ENCODE results near the gene DNAJC17. TPM values are rescaled to one million over a fixed set of nuclear protein-coding genes. Genes with fewer than 3 reads are reported as not detected.

Gene DNAJC17
- total RNA-seq, 1 donor from 2014 or later: 21.1 TPM

DNA sequence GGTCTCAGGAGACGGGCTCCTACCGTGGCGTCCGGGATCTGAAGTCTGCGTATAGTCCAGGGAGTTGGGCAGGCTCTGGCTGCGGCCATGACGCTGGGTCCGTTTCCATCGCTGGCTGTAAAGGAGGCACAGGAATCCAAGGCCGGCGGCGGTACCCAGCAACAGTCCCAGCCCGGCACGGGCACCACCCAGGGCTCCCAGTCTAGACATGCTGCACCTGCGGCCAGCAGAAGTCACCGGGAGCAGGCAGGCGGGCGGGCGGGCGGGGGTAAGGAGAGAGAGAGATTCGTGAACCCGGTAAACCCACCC, 52.7 kb downstream of the DNAJC17 start:
- DNase-seq (ENCODE audit: low read depth): peak; percentile 29
- Histone ChIP-seq H3K4me3 (ENCODE audit: low read depth, low read length) (peak overlapping the region; percentile 74), H3K36me3 (ENCODE audit: control insufficient read depth, insufficient read depth, low read length) (peaks cover 11% of the 10 kb centered on the region), H3K27me3 (ENCODE audit: control insufficient read depth, insufficient read depth, low read length) (no peaks in the 10 kb centered on the region)
- no peak for FAIRE-seq
- TF ChIP-seq, protein P1, sequence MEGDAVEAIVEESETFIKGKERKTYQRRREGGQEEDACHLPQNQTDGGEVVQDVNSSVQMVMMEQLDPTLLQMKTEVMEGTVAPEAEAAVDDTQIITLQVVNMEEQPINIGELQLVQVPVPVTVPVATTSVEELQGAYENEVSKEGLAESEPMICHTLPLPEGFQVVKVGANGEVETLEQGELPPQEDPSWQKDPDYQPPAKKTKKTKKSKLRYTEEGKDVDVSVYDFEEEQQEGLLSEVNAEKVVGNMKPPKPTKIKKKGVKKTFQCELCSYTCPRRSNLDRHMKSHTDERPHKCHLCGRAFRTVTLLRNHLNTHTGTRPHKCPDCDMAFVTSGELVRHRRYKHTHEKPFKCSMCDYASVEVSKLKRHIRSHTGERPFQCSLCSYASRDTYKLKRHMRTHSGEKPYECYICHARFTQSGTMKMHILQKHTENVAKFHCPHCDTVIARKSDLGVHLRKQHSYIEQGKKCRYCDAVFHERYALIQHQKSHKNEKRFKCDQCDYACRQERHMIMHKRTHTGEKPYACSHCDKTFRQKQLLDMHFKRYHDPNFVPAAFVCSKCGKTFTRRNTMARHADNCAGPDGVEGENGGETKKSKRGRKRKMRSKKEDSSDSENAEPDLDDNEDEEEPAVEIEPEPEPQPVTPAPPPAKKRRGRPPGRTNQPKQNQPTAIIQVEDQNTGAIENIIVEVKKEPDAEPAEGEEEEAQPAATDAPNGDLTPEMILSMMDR (IDR thresholded peaks at IDR 0.05; ENCODE audit: insufficient read depth, low read length, severe bottlenecking): no peak

GRCh38 chr15:40751745-40752144, 55.5 kb downstream of the DNAJC17 start:
- Histone ChIP-seq H3K27me3 (ENCODE audit: control insufficient read depth, insufficient read depth, low read length) (no peaks in the 10 kb centered on the region), H3K4me3 (ENCODE audit: low read depth, low read length) (no peak overlapping the region), H3K36me3 (ENCODE audit: control insufficient read depth, insufficient read depth, low read length) (peaks cover 13% of the 10 kb centered on the region)
- no peak for DNase-seq (ENCODE audit: low read depth)
- FAIRE-seq: no peak
- TF ChIP-seq, protein P1 (IDR thresholded peaks at IDR 0.05; ENCODE audit: insufficient read depth, low read length, severe bottlenecking): no peak

DNA sequence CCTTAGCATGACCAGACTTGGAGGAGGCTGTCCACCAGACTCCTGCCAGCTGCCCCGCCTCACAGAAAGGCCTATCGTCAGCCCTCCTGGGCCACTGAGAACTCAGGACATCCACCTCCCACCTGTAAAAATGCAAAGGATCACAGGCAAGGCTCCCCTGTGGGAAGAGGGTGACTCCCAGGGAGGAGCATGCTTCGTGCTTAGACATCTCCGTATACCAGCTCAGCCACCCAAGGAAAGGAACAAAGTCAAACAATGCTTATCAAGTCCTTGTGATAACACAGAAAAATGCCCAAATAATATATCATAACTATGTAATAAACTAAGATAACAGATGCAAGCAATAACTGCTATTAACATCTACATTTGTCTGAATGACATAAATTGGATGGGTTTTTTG, 56.4 kb downstream of the DNAJC17 start:
- H3K27me3 ChIP-seq (ENCODE audit: control insufficient read depth, insufficient read depth, low read length): no peaks in the 10 kb centered on the region
- DNase-seq (ENCODE audit: low read depth) (no peak), FAIRE-seq (no peak)
- TF ChIP-seq, protein P1 (IDR thresholded peaks at IDR 0.05; ENCODE audit: insufficient read depth, low read length, severe bottlenecking): no peak
- H3K4me3 ChIP-seq (ENCODE audit: low read depth, low read length): no peak overlapping the region
- peaks cover 13% of the 10 kb centered on the region for H3K36me3 ChIP-seq (ENCODE audit: control insufficient read depth, insufficient read depth, low read length)

- Histone ChIP-seq H3K27me3 (ENCODE audit: control insufficient read depth, insufficient read depth, low read length) (no peaks in the 10 kb centered on the region), H3K4me3 (ENCODE audit: low read depth, low read length) (no peak overlapping the region), H3K36me3 (ENCODE audit: control insufficient read depth, insufficient read depth, low read length) (peaks cover 15% of the 10 kb centered on the region)
- DNase-seq (ENCODE audit: low read depth) (no peak), FAIRE-seq (no peak)
- TF ChIP-seq, protein P1 (IDR thresholded peaks at IDR 0.05; ENCODE audit: insufficient read depth, low read length, severe bottlenecking): no peak
Measured at GRCh38 chr15:40749151-40749630, 58.1 kb downstream of the DNAJC17 start.

GRCh38 chr15:40747685-40748631, 59.3 kb downstream of the DNAJC17 start:
- no peak for DNase-seq (ENCODE audit: low read depth)
- TF ChIP-seq, protein P1 (IDR thresholded peaks at IDR 0.05; ENCODE audit: insufficient read depth, low read length, severe bottlenecking): no peak
- Histone ChIP-seq H3K36me3 (ENCODE audit: control insufficient read depth, insufficient read depth, low read length) (peaks cover 18% of the 10 kb centered on the region), H3K4me3 (ENCODE audit: low read depth, low read length) (no peak overlapping the region), H3K27me3 (ENCODE audit: control insufficient read depth, insufficient read depth, low read length) (no peaks in the 10 kb centered on the region)
- FAIRE-seq: no peak
